Measurements from ENCODE around the gene CNDP1. TPM values are rescaled to one million over a fixed set of nuclear protein-coding genes. Genes with fewer than 3 reads are reported as not detected.

The CNDP1 gene
- total and polyA plus RNA-seq, 2 experiments from 2014 or later = not detected

DNA sequence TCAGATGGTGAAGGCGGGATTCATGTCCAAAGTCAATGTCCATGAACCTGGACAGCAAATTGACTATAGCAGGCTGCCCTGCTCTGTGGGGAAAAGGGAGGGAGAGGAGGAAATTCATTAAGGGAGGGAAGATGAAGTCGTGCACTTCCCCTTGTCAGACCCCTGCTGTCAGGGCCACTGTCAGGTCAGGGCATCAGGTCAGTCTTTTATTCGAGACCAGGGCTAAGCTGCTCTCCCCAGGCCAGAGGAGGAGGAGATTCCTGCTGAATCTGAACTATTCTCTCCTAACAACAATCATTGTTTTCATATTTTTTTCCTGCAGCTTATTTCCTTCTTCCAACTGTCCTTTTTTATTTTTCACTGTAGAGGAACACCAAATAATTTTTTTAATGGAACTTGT is 17.2 kb downstream of the CNDP1 start:
- no peak for DNase-seq (ENCODE audit: low read depth in 1 of 2, low spot score in 1 of 2)
- no peaks in the 10 kb centered on the region for H3K27me3 ChIP-seq
- TF ChIP-seq CTCF (IDR thresholded peaks at IDR 0.05; ENCODE audit: low read depth, low read length) = no peak
- no peaks in the 10 kb centered on the region for H3K4me1 ChIP-seq (ENCODE audit: low read depth)
- no peaks in the 10 kb centered on the region for H3K36me3 ChIP-seq
- no peak overlapping the region for H3K4me3 ChIP-seq
- peaks cover 3% of the 10 kb centered on the region for H3K9me3 ChIP-seq (ENCODE audit: low read depth)
- H3K27ac ChIP-seq = no peak overlapping the region

- peak; percentile 84 for TF ChIP-seq CTCF (IDR thresholded peaks at IDR 0.05; ENCODE audit: low read depth, low read length)
- Histone ChIP-seq H3K27me3 (no peaks in the 10 kb centered on the region), H3K4me3 (no peak overlapping the region), H3K4me1 (ENCODE audit: low read depth) (no peaks in the 10 kb centered on the region), H3K27ac (no peak overlapping the region), H3K9me3 (ENCODE audit: low read depth) (peaks cover 3% of the 10 kb centered on the region), H3K36me3 (no peaks in the 10 kb centered on the region)
- DNase-seq (ENCODE audit: low read depth in 1 of 2, low spot score in 1 of 2) = peak; percentile 88 to 91
Measured at GRCh38 chr18:74551936-74552555, 17.7 kb downstream of the CNDP1 start.

DNA sequence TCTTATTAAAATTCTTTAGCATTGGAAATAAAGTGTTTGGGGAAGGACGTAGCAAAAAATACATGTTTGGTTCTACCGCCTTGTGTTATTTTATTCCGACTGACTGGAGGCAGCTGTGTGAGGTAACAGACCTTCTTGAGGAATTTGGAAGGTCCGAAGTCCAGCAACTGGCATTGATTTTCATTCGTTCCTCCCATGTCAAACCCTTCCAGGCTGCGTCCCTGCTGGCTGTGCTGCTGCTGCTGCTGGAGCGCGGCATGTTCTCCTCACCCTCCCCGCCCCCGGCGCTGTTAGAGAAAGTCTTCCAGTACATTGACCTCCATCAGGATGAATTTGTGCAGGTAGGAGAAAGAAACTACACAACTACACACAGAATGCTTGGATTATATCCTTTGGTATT is 21.8 kb downstream of the CNDP1 start:
- Histone ChIP-seq H3K9me3 (ENCODE audit: low read depth) (no peaks in the 10 kb centered on the region), H3K4me3 (no peak overlapping the region), H3K27me3 (peaks cover 2% of the 10 kb centered on the region), H3K27ac (no peak overlapping the region), H3K4me1 (ENCODE audit: low read depth) (no peaks in the 10 kb centered on the region), H3K36me3 (no peaks in the 10 kb centered on the region)
- no peak for TF ChIP-seq CTCF (IDR thresholded peaks at IDR 0.05; ENCODE audit: low read depth, low read length)
- DNase-seq (ENCODE audit: low read depth in 1 of 2, low spot score in 1 of 2) = no peak

GRCh38 chr18:74558096-74558495 is 23.8 kb downstream of the CNDP1 start:
- no peak for DNase-seq (ENCODE audit: low read depth in 1 of 2, low spot score in 1 of 2)
- Histone ChIP-seq H3K4me1 (ENCODE audit: low read depth) (no peaks in the 10 kb centered on the region), H3K4me3 (no peak overlapping the region), H3K27ac (no peak overlapping the region), H3K36me3 (no peaks in the 10 kb centered on the region), H3K27me3 (peaks cover 2% of the 10 kb centered on the region), H3K9me3 (ENCODE audit: low read depth) (no peaks in the 10 kb centered on the region)
- TF ChIP-seq CTCF (IDR thresholded peaks at IDR 0.05; ENCODE audit: low read depth, low read length) = no peak

- DNase-seq (ENCODE audit: low read depth in 1 of 2, low spot score in 1 of 2) = no peak
- TF ChIP-seq CTCF (IDR thresholded peaks at IDR 0.05; ENCODE audit: low read depth, low read length) = no peak
- no peak overlapping the region for H3K4me3 ChIP-seq
- no peaks in the 10 kb centered on the region for H3K36me3 ChIP-seq
- no peaks in the 10 kb centered on the region for H3K4me1 ChIP-seq (ENCODE audit: low read depth)
- no peaks in the 10 kb centered on the region for H3K9me3 ChIP-seq (ENCODE audit: low read depth)
- H3K27me3 ChIP-seq = peaks cover 2% of the 10 kb centered on the region
- no peak overlapping the region for H3K27ac ChIP-seq
Measured at GRCh38 chr18:74562131-74562730, 27.9 kb downstream of the CNDP1 start.

Data from cardiac muscle cell (in vitro differentiated cells and primary cell).